Amygdala (tissue), 56 donors: ENCODE measurements around the gene UCP2.

Source experiments
- DNase-seq, 56 donors: peaks; one replicate each; lab custom pipeline; 2025; lab: John Stamatoyannopoulos, UW

UCP2 gene

GRCh38 chr11:73982595-73982989 is at the start of gene UCP2:
TSS of gene UCP2 (minus strand) at chr11:73982843. CDS start at chr11:73978378, 4,465 bp downstream.
- DNase-seq: peak in 48 of 56 donors; percentile 44 to 87 (median 76)

- DNase-seq: no peak
Measured at GRCh38 chr11:74030723-74031676, 48.4 kb upstream of the UCP2 start.

- DNase-seq: no peak
Measured at GRCh38 chr11:74025467-74026166, 43.0 kb upstream of the UCP2 start.

GRCh38 chr11:74024261-74025029 is 41.8 kb upstream of the UCP2 start:
- DNase-seq: peak in 1 of 56 donors; percentile 14

- DNase-seq: no peak
Measured at GRCh38 chr11:74023276-74023675, 40.6 kb upstream of the UCP2 start.

GRCh38 chr11:74022546-74022945 is 39.9 kb upstream of the UCP2 start:
- no peak for DNase-seq

- DNase-seq: no peak
Measured at GRCh38 chr11:74021998-74022397, 39.4 kb upstream of the UCP2 start.

- DNase-seq: no peak
Measured at GRCh38 chr11:74020539-74020938, 37.9 kb upstream of the UCP2 start.

- DNase-seq: no peak
Measured at GRCh38 chr11:74019860-74020259, 37.2 kb upstream of the UCP2 start.

- DNase-seq: no peak
Measured at GRCh38 chr11:74019104-74019738, 36.6 kb upstream of the UCP2 start.

GRCh38 chr11:74018331-74019005 is 35.8 kb upstream of the UCP2 start:
- DNase-seq: peak in 52 of 56 donors; percentile 3 to 76 (median 47)

GRCh38 chr11:74017631-74018030 is 35.0 kb upstream of the UCP2 start:
- DNase-seq: no peak

- no peak for DNase-seq
Measured at GRCh38 chr11:74015919-74016684, 33.5 kb upstream of the UCP2 start.

- DNase-seq: peak in 1 of 56 donors; percentile 15
Measured at GRCh38 chr11:74014880-74015279, 32.2 kb upstream of the UCP2 start.

GRCh38 chr11:74013141-74013540 is 30.5 kb upstream of the UCP2 start:
- DNase-seq: no peak

GRCh38 chr11:74012074-74012809 is 29.6 kb upstream of the UCP2 start:
- DNase-seq: no peak

GRCh38 chr11:74011360-74012073 is 28.9 kb upstream of the UCP2 start:
- no peak for DNase-seq
